Naive B cell (primary cell): ENCODE results near the gene HLCS. TPM values are rescaled to one million over a fixed set of nuclear protein-coding genes. Genes with fewer than 3 reads are reported as not detected.

Experiments used
- ATAC-seq, 2 donors: fragments of 150-1000 bp; cut with Tn5 transposase; 2 replicates each; pipeline ENCODE4 v1.10.0; 2021; ENCODE audit warnings: low read depth in 2 of 2, mild to moderate bottlenecking in 2 of 2, moderate library complexity in 2 of 2
- DNase-seq: peaks from one replicate; pipeline ENCODE4 v3.0.0; 2022
- H3K27ac Mint-ChIP-seq, 6 donors: one replicate each; pipeline ENCODE4 v1.8.0; 2020 to 2022; ENCODE audit warnings: mild to moderate bottlenecking in 6 of 6, mixed read lengths in 6 of 6, moderate library complexity in 5 of 6, inconsistent platforms in 2 of 6
- H3K27me3 Mint-ChIP-seq, 3 donors: one replicate each; pipeline ENCODE4 v1.8.0; 2021 to 2022; ENCODE audit warnings: mixed read lengths in 3 of 3, mild to moderate bottlenecking in 1 of 3
- H3K36me3 Mint-ChIP-seq, 2 donors: one replicate each; pipeline ENCODE4 v1.8.0; 2020 to 2022; ENCODE audit warnings: mixed read lengths in 2 of 2, inconsistent platforms in 1 of 2, mild to moderate bottlenecking in 1 of 2
- H3K4me1 Mint-ChIP-seq, 3 donors: one replicate each; pipeline ENCODE4 v1.8.0; 2020 to 2022; ENCODE audit warnings: mixed read lengths in 3 of 3, inconsistent platforms in 1 of 3, mild to moderate bottlenecking in 1 of 3, moderate library complexity in 1 of 3
- H3K4me3 Mint-ChIP-seq, 8 donors: one replicate each; pipeline ENCODE4 v1.8.0; 2020 to 2022; ENCODE audit warnings: mild to moderate bottlenecking in 8 of 8, mixed read lengths in 8 of 8, moderate library complexity in 8 of 8, inconsistent platforms in 2 of 8
- H3K9me3 Mint-ChIP-seq, 7 donors: one replicate each; pipeline ENCODE4 v1.8.0; 2020 to 2022; ENCODE audit warnings: mixed read lengths in 7 of 7, mild to moderate bottlenecking in 5 of 7, inconsistent platforms in 2 of 7, moderate library complexity in 1 of 7
- polyA plus RNA-seq, 6 donors: library from polyadenylated mRNA; unstranded; fragments of 300-500 nt; fragmentation: Illumina TruSeq; gene quantifications; one replicate each; pipeline ENCODE4 v1.2.3, GENCODE V29; 2021; ENCODE audit warnings: low read depth in 6 of 6

Gene HLCS
- polyA plus RNA-seq, 6 donors from 2014 or later, result 5.5 to 8.4 (median 7.3) TPM

DNA sequence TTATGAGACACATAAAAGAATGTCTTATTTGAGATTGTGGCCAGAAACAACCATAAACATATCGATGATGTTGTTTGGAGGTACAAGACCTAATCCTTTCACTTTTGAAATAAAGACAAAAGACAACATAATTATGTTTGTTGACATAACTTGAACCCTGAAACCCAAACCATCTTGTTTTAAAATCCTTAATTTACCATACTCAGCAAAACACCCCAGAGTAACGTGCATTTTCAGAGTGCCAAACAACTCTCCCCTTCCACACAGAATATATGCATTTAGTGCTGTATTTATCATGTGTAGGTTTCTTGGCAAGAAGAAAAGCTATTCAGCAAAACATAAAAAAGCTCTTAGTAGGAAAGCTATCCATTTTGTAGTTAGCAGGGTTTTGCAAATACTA lies 250.1 kb downstream of the HLCS start:
- no peaks in the 10 kb centered on the region for H3K36me3 Mint-ChIP-seq

DNA sequence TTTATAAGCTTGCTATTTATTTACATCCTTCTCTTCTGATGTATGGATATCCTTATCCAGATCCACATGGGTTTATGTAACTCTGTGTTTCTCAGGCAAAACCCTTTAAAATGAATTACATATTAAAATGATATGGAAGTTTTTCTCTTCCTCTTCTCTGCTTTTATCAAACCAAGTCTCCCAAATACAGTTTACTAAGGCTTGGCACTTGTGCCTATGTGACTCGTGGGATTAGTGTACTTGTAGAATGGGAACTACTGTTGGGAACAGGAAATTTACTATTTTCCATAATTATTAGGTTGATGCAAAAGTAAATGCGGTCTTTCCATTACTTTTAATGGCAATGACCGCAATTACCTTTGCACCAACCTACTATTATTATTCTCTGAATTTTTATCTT lies 252.7 kb downstream of the HLCS start:
- Mint-ChIP-seq H3K4me1 (peaks cover 0 to 7% (median 4%) of the 10 kb centered on the region in 3 donors), H3K9me3 (peaks cover 0 to 10% (median 0%) of the 10 kb centered on the region in 7 donors), H3K4me3 (no peak overlapping the region), H3K27me3 (peaks cover 49 to 78% (median 65%) of the 10 kb centered on the region in 3 donors), H3K36me3 (no peaks in the 10 kb centered on the region), H3K27ac (no peak overlapping the region)
- ATAC-seq (no peak), DNase-seq (no peak)

More for the DNA sequence above, 250.1 kb downstream of the HLCS start:
- Mint-ChIP-seq H3K9me3 (peaks cover 0 to 10% (median 2%) of the 10 kb centered on the region in 7 donors), H3K4me1 (no peaks in the 10 kb centered on the region), H3K27ac (no peak overlapping the region), H3K27me3 (peaks cover 50 to 77% (median 63%) of the 10 kb centered on the region in 3 donors), H3K4me3 (no peak overlapping the region)
- DNase-seq (no peak), ATAC-seq (no peak)

DNA sequence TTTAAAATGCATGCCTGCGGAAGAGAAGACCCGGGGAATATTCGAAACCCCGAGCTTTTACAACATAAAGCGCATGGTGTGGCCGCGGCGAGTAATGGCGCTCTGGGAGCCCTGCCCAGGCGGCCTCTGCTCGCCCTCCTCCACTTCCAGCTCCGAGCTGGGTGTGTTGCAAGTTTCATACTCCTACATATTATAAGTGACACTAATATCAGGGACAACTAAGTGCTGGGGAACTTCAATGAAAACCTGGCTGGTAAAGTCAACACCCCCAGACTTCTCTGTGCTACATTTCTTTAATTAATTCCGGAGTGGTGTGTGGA lies 255.8 kb downstream of the HLCS start:
- no peak for ATAC-seq
- peaks cover 60 to 74% (median 68%) of the 10 kb centered on the region in 3 donors for H3K27me3 Mint-ChIP-seq
- peak overlapping the region in 1 of 8 donors; percentile 35 for H3K4me3 Mint-ChIP-seq
- H3K9me3 Mint-ChIP-seq, result peaks cover 0 to 10% (median 0%) of the 10 kb centered on the region in 7 donors
- DNase-seq, result no peak
- H3K36me3 Mint-ChIP-seq, result no peaks in the 10 kb centered on the region
- no peak overlapping the region for H3K27ac Mint-ChIP-seq
- peaks cover 16 to 28% (median 27%) of the 10 kb centered on the region in 3 donors for H3K4me1 Mint-ChIP-seq

DNA sequence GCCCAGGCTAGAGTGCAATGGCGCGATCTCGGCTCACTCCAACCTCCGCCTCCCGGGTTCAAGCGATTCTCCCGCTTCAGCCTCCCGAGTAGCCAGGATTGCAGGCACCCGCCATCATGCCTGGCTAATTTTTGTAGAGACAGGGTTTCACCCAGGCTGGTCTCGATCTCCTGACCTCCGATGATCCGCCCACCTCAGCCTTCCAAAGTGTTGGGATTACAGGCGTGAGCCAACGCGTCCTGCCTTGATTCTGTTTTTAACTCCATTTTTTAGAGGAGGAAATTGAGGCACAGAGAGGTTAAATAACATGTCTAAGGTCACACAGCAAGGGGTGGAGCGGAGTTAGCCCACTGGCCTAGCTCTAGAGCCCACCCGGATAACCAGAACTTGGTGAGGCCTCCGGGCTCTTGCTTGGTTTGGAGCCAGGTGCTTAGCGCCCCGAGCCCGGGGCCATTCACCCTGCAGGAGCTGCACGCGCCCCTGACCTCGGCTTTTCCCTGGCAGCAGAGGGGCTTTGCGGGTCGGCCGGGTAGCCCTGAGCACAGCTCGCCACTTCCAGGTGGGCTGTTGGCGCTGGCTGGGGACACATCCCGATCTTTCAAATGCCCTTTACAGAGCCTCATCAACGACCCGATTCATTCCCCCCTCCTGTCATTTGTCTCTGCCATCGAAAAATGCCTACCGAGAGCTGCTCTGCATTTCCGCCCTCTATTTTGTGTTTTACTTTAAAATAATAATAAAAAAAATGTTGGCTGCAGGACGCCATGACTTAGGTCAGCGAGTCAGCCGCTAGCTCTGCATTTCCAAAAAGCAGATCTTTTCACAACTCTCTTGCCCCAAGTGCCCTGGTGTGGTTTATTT lies 256.4 kb downstream of the HLCS start:
- Mint-ChIP-seq H3K36me3 (no peaks in the 10 kb centered on the region), H3K9me3 (peaks cover 0 to 10% (median 0%) of the 10 kb centered on the region in 7 donors), H3K27me3 (peaks cover 66 to 78% (median 70%) of the 10 kb centered on the region in 3 donors), H3K4me1 (peaks cover 16 to 34% (median 30%) of the 10 kb centered on the region in 3 donors), H3K27ac (peak overlapping the region in 3 of 6 donors; percentile 33 to 59 (median 47)), H3K4me3 (peak overlapping the region in 4 of 8 donors; percentile 24 to 55 (median 41))
- DNase-seq (no peak), ATAC-seq (no peak)

DNA sequence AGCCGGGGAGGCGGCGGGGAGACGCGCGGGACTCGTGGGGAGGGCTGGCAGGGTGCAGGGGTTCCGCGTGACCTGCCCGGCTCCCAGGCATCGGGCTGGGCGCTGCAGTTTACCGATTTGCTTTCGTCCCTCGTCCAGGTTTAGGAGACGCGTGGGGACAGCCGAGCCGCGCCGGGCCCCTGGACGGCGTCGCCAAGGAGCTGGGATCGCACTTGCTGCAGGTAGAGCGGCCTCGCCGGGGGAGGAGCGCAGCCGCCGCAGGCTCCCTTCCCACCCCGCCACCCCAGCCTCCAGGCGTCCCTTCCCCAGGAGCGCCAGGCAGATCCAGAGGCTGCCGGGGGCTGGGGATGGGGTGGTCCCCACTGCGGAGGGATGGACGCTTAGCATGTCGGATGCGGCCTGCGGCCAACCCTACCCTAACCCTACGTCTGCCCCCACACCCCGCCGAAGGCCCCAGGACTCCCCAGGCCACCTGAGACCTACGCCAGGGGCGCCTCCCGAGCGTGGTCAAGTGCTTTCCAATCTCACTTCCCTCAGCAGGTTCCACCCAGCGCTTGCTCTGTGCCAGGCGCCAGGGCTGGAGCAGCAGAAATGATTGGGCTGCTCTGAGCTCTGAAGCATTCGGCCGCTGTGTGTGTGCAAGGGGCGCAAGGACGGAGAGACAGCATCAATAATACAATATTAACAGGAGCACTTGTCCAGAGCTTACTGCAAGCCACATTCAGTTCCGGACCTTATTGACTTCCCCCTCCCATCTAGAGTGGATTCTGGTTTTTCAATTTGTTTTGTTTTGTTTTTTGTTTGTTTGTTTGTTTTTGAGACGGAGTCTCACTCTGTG lies 257.2 kb downstream of the HLCS start:
- Mint-ChIP-seq H3K36me3 (no peaks in the 10 kb centered on the region), H3K27me3 (peaks cover 67 to 83% (median 69%) of the 10 kb centered on the region in 3 donors), H3K4me3 (peak overlapping the region in 1 of 8 donors; percentile 55), H3K9me3 (peaks cover 0 to 5% (median 0%) of the 10 kb centered on the region in 7 donors), H3K27ac (peak overlapping the region in 2 of 6 donors; percentile 33 to 59), H3K4me1 (peaks cover 16 to 40% (median 30%) of the 10 kb centered on the region in 3 donors)
- no peak for DNase-seq
- ATAC-seq, result no peak

DNA sequence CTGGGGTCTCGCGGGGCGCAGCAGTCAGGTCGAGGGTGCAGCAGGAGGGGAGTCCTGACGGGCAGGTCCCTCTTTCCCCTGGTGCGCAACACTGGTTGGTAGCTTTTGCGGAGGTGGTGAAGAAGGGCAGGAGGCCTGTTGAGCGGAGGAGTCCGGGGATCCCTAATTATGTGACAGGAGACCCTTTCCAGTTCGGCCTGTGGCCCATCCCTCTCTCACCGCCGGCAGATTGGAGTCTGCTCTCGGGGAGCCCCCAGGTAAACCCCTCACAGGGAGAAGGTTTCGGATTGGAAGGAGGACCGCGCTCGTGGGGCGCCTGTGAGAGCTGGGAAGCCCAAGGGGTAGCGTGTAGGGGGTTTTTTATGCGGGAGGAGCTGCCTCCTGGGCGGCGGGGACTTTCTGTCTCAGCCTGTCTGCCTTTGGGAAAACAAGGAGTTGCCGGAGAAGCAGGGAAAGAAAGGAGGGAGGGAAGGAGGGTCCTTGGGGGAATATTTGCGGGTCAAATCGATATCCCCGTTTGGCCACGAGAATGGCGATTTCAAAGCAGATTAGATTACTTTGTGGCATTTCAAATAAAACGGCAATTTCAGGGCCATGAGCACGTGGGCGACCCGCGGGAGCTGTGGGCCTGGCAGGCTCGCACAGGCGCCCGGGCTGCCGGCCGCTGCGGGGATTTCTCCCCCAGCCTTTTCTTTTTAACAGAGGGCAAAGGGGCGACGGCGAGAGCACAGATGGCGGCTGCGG lies 258.0 kb downstream of the HLCS start:
- Mint-ChIP-seq H3K4me3 (peak overlapping the region in 4 of 8 donors; percentile 34 to 87 (median 42)), H3K27ac (peak overlapping the region in 1 of 6 donors; percentile 94), H3K27me3 (peaks cover 65 to 86% (median 65%) of the 10 kb centered on the region in 3 donors)

DNA sequence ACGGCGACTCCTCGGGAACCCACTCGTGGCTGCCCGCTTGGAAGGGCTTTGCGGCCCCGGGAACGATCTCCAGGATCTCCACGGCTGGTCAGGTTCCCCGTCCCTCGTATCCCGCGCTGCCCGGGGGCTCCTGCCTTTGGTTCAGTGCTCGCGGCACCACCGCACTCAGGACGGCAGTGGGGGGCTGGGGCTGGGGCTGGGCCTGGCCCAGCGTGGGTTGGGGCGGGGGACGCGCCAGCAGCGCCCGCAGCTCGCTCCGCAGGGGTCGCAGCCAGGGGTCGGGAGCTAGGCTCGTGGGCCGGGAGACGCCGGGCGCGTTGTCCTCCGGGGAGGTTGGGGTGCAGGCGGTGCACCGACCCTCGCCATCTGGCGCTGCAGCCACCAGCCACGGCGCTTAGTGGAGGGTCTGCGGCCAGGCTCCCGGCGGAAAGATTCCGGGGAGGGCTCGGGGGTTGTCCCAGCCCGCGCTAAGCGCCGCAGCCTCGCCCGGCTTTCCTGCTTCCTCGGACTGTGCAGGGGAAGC lies 258.6 kb downstream of the HLCS start:
- H3K27me3 Mint-ChIP-seq, result peaks cover 65 to 86% (median 65%) of the 10 kb centered on the region in 3 donors
- peak overlapping the region in 1 of 6 donors; percentile 94 for H3K27ac Mint-ChIP-seq
- H3K4me3 Mint-ChIP-seq, result peak overlapping the region in 3 of 8 donors; percentile 34 to 87 (median 47)
- no peak for DNase-seq
- H3K9me3 Mint-ChIP-seq, result peaks cover 0 to 2% (median 0%) of the 10 kb centered on the region in 7 donors
- ATAC-seq, result no peak
- no peaks in the 10 kb centered on the region for H3K36me3 Mint-ChIP-seq
- H3K4me1 Mint-ChIP-seq, result peaks cover 16 to 42% (median 35%) of the 10 kb centered on the region in 3 donors

More for the DNA sequence above, 258.0 kb downstream of the HLCS start:
- DNase-seq, result no peak
- peaks cover 0 to 2% (median 0%) of the 10 kb centered on the region in 7 donors for H3K9me3 Mint-ChIP-seq
- H3K36me3 Mint-ChIP-seq, result no peaks in the 10 kb centered on the region
- peaks cover 16 to 42% (median 35%) of the 10 kb centered on the region in 3 donors for H3K4me1 Mint-ChIP-seq
- ATAC-seq, result no peak

DNA sequence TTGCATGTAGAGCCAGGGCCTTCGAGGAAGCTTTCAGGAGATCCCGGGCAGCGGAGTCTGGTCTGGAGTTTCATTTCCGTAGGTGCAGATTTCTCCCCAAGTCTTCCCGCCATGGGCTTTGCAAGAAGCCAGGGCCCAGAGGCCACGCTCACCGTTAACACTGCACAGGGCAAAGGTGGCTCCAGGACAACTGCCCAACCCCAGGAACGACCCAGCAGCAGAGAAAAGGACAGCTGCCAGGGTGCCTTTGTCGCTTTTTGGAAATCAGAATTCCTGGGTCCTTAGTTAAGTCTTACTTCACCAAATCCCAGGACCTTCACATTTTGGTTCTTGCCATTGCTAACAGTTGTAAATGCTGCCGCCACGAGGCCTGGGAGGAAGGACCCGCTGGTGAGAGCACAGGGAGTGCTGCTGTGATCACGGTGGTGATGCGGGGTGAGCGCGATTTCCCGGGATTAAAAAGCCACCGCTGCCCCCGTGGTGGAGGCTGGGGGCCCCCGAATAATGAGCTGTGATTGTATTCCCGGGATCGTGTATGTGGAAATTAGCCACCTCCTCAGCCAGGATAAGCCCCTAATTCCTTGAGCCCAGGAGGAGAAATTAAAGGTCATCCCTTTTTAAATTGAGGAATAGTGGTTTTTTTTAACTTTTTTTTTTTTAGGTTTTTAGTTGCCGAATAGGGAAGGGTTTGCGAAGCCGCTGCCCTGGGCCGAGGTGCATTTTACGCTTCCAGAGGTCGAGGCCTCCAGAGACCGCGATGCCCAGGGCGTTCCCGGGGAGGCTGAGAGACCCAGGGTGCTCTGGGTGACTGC lies 259.3 kb downstream of the HLCS start:
- peak overlapping the region in 1 of 6 donors; percentile 15 for H3K27ac Mint-ChIP-seq
- no peak for ATAC-seq
- peaks cover 0 to 2% (median 0%) of the 10 kb centered on the region in 7 donors for H3K9me3 Mint-ChIP-seq
- H3K27me3 Mint-ChIP-seq, result peaks cover 64 to 86% (median 65%) of the 10 kb centered on the region in 3 donors
- H3K36me3 Mint-ChIP-seq, result no peaks in the 10 kb centered on the region
- no peak for DNase-seq
- peaks cover 16 to 42% (median 39%) of the 10 kb centered on the region in 3 donors for H3K4me1 Mint-ChIP-seq
- peak overlapping the region in 2 of 8 donors; percentile 57 to 61 for H3K4me3 Mint-ChIP-seq

DNA sequence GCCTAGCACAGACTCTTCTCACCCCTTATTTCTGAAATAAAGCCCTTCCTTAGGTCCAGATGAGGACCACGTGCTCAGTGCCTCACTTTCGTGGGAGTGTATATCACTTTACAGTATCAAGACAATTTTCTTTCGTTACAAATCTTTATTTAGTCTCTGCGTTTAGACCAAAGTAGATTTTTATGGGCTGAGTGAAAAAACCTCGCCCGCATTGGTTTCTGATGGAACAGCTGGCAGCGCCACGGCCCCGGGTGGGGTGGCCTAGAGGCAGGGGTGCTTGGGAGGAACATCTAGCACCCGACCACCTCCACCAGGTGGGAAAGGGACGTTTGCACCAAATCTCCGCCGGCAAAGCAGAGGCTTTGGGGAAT lies 260.0 kb downstream of the HLCS start:
- Mint-ChIP-seq H3K36me3 (no peaks in the 10 kb centered on the region), H3K4me1 (peaks cover 16 to 46% (median 44%) of the 10 kb centered on the region in 3 donors), H3K4me3 (peak overlapping the region in 5 of 8 donors; percentile 25 to 76 (median 57)), H3K27ac (peak overlapping the region in 1 of 6 donors; percentile 71), H3K9me3 (peaks cover 0 to 2% (median 0%) of the 10 kb centered on the region in 7 donors), H3K27me3 (peaks cover 64 to 89% (median 67%) of the 10 kb centered on the region in 3 donors)
- ATAC-seq (no peak), DNase-seq (no peak)

DNA sequence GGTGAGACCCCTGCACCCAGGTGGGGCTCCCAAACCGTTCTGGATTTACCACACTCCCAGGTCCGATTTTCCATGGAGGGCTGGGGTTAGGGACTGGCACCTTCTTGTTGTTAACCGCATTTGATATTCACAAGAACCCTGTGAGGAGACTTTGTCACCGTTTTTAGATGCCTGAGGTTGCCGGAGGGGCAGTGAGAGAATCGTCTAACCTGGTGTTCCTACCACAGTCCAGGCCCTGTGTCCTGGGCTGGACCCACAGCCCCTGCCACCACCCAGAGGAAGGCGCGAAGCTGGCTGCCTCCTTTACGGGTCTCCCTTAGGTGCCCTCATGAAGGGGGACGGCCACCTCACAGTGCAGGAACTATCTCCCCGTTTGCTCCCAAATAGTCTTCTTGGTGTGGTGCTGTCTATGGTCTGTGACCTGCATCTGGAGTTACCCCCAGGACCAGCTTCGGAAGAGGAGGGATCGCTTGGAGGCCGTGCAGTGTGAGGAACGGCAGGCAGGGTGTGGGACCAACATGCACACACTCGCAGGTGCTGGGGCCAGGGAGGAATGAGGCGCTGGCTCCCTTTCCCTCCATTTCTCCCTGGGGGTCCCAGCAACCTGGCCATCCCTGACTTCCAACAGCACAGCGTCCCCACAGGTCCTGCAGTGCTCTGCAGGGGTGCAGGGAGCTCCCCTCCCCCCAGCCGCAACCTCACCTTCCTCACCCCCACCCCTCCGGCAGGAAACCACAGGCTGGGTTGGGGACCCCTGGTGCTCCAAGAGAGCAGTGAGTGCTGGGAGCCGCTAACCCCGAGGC lies 260.6 kb downstream of the HLCS start:
- Mint-ChIP-seq H3K27ac (no peak overlapping the region), H3K27me3 (peaks cover 61 to 89% (median 61%) of the 10 kb centered on the region in 3 donors), H3K4me3 (peak overlapping the region in 4 of 8 donors; percentile 15 to 57 (median 30)), H3K9me3 (peaks cover 0 to 2% (median 0%) of the 10 kb centered on the region in 7 donors), H3K4me1 (peaks cover 16 to 51% (median 44%) of the 10 kb centered on the region in 3 donors), H3K36me3 (no peaks in the 10 kb centered on the region)
- DNase-seq, result no peak
- no peak for ATAC-seq

DNA sequence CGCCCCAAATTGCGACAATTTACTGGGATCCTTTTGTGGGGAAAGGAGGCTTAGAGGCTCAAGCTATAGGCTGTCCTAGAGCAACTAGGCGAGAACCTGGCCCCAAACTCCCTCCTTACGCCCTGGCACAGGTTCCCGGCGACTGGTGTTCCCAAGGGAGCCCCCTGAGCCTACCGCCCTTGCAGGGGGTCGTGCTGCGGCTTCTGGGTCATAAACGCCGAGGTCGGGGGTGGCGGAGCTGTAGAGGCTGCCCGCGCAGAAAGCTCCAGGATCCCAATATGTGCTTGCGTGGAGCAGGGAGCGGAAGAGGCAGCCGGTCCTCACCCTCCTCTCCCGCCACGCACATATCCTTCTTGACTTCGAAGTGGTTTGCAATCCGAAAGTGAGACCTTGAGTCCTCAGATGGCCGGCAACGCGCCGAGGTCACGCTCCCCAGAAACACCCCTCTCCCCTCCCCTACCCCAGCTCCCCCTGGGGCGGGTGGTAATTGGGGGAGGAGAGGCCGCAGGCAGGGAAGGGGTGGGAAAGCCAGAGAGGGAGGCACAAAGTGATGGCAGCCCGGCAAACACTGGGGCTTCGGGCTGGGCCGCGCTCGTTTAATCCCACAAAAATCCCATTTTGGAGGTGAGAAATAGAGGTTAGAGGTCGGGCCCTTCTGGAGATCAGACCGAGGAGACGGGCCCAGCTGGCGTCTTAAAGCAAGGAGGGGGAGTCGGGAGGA lies 261.4 kb downstream of the HLCS start:
- H3K36me3 Mint-ChIP-seq, result no peaks in the 10 kb centered on the region
- ATAC-seq (no peak), DNase-seq (no peak)
- H3K27me3 Mint-ChIP-seq, result peaks cover 63 to 92% (median 68%) of the 10 kb centered on the region in 3 donors
- H3K9me3 Mint-ChIP-seq, result peaks cover 0 to 2% (median 0%) of the 10 kb centered on the region in 7 donors
- no peak overlapping the region for H3K27ac Mint-ChIP-seq
- H3K4me1 Mint-ChIP-seq, result peaks cover 21 to 59% (median 50%) of the 10 kb centered on the region in 3 donors
- peak overlapping the region in 2 of 8 donors; percentile 30 to 36 for H3K4me3 Mint-ChIP-seq
